Keratinocyte (primary cell): ENCODE results near the gene NUP54. TPM values are rescaled to one million over a fixed set of nuclear protein-coding genes. Genes with fewer than 3 reads are reported as not detected.

Experiments used
- DNase-seq: peaks from one replicate; pipeline ENCODE4 v3.0.0-alpha.2; 2011; ENCODE audit warnings: low read depth, missing footprints, low spot score
- FAIRE-seq: peaks from 2 replicates; lab custom pipeline; 2011; peaks lifted over from hg19 to GRCh38; lab: Jason Lieb, UNC
- H2AFZ ChIP-seq: 2 replicates; pipeline ENCODE4 v1.6.0; 2012; ENCODE audit warnings: low read length, control low read depth, inconsistent platforms; ENCODE audit not compliant: control insufficient read depth
- H3K27ac ChIP-seq: 2 replicates; pipeline ENCODE4 v1.5.1; 2011; ENCODE audit warnings: low read length; ENCODE audit not compliant: control insufficient read depth, insufficient read depth
- H3K27me3 ChIP-seq: 3 replicates; pipeline ENCODE4 v1.6.0; 2011; ENCODE audit warnings: low read length; ENCODE audit not compliant: control insufficient read depth, insufficient read depth; ENCODE audit errors: extremely low read depth
- H3K36me3 ChIP-seq, 2 experiments: 2 replicates in 1 of 2; 3 replicates in 1 of 2; pipeline ENCODE4 v1.5.1; 2011; ENCODE audit warnings: low read length in 2 of 2, mild to moderate bottlenecking in 1 of 2; ENCODE audit not compliant: control insufficient read depth in 2 of 2, insufficient read depth in 2 of 2; ENCODE audit errors: extremely low read depth in 1 of 2
- H3K4me1 ChIP-seq: 3 replicates; pipeline ENCODE4 v1.5.1; 2011; ENCODE audit warnings: low read length; ENCODE audit not compliant: control insufficient read depth, insufficient read depth; ENCODE audit errors: extremely low read depth
- H3K4me2 ChIP-seq: 3 replicates; pipeline ENCODE4 v1.6.0; 2011; ENCODE audit warnings: low read depth, low read length; ENCODE audit not compliant: control insufficient read depth, insufficient read depth; ENCODE audit errors: extremely low read depth
- H3K4me3 ChIP-seq, 3 experiments: fragments of 200-600 bp in 1 of 3; sonication (generic) in 1 of 3; 2 replicates in 2 of 3; 3 replicates in 1 of 3; pipeline ENCODE4 v1.5.1; 2011 to 2016; ENCODE audit warnings: low read length in 3 of 3, mild to moderate bottlenecking in 3 of 3, control low read depth in 2 of 3, inconsistent platforms in 1 of 3, low read depth in 1 of 3, mixed read lengths in 1 of 3, mixed run types in 1 of 3, moderate library complexity in 1 of 3; ENCODE audit not compliant: control insufficient read depth in 2 of 3, insufficient read depth in 2 of 3; ENCODE audit errors: extremely low read depth in 1 of 3
- H3K79me2 ChIP-seq: 2 replicates; pipeline ENCODE4 v1.6.0; 2012; ENCODE audit warnings: low read length; ENCODE audit not compliant: control insufficient read depth, insufficient read depth
- H3K9ac ChIP-seq: 3 replicates; pipeline ENCODE4 v1.6.0; 2011; ENCODE audit warnings: low read length; ENCODE audit not compliant: control insufficient read depth, insufficient read depth; ENCODE audit errors: extremely low read depth
- H3K9me1 ChIP-seq: 3 replicates; pipeline ENCODE4 v1.6.0; 2011; ENCODE audit warnings: low read length; ENCODE audit not compliant: control insufficient read depth, insufficient read depth; ENCODE audit errors: extremely low read depth
- H3K9me3 ChIP-seq: 2 replicates; pipeline ENCODE4 v1.5.1; 2012; ENCODE audit warnings: low read depth, low read length; ENCODE audit not compliant: control insufficient read depth
- H4K20me1 ChIP-seq: 3 replicates; pipeline ENCODE4 v1.6.0; 2011; ENCODE audit warnings: low read length; ENCODE audit not compliant: control insufficient read depth, insufficient read depth; ENCODE audit errors: extremely low read depth
- EZH2 ChIP-seq: IDR thresholded peaks from one replicate; pipeline ENCODE4 v1.6.1; 2012; ENCODE audit warnings: inconsistent platforms, mild to moderate bottlenecking, low read length, moderate library complexity
- dilution Hi-C: fragments of 300-500 bp; cut with MboI; formaldehyde crosslinking; loops from one replicate; pipeline ENCODE4 v1.7.0; 2020; ENCODE audit warnings: low sequenced_read_pairs; ENCODE audit not compliant: extremely low pct_ligation_motif_present
- polyA minus RNA-seq, 3 experiments: library from RNA; depleted of rRNA, polyadenylated mRNA; stranded (reverse); fragments of >200 nt; gene quantifications; 1 replicate in 1 of 3; 2 replicates in 1 of 3; 3 replicates in 1 of 3; pipeline ENCODE4 v1.2.3, GENCODE V29; 2011
- polyA plus RNA-seq, 5 experiments: library from polyadenylated mRNA; depleted of rRNA in 3 of 5; stranded (reverse) in 3 of 5; stranded (forward) in 1 of 5; unstranded in 1 of 5; fragments of >200 nt; gene quantifications; 1 replicate in 1 of 5; 2 replicates in 3 of 5; 3 replicates in 1 of 5; pipeline versions ENCODE4 v1.2.1 to v1.2.3, GENCODE V29; 2011 to 2012; ENCODE audit warnings: missing spikeins in 2 of 5, low read depth in 1 of 5, low replicate concordance in 1 of 5
- TF ChIP-seq, protein P1 (sequence below), 3 experiments: IDR thresholded peaks in 1 of 3; conservative IDR thresholded peaks in 1 of 3; optimal IDR thresholded peaks in 1 of 3; 2 replicates in 2 of 3; 3 replicates in 1 of 3; pipeline versions ENCODE3 to v1.5.1; 2011; ENCODE audit warnings: low read length in 3 of 3, mild to moderate bottlenecking in 3 of 3, moderate library complexity in 2 of 3, control low read depth in 1 of 3, inconsistent platforms in 1 of 3; ENCODE audit not compliant: insufficient read depth in 2 of 3; ENCODE audit errors: extremely low read depth in 1 of 3

The NUP54 gene, protein sequence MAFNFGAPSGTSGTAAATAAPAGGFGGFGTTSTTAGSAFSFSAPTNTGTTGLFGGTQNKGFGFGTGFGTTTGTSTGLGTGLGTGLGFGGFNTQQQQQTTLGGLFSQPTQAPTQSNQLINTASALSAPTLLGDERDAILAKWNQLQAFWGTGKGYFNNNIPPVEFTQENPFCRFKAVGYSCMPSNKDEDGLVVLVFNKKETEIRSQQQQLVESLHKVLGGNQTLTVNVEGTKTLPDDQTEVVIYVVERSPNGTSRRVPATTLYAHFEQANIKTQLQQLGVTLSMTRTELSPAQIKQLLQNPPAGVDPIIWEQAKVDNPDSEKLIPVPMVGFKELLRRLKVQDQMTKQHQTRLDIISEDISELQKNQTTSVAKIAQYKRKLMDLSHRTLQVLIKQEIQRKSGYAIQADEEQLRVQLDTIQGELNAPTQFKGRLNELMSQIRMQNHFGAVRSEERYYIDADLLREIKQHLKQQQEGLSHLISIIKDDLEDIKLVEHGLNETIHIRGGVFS
- 28.1 to 59.2 TPM (median 33.8 TPM) in 3 replicates for polyA plus RNA-seq
- polyA plus RNA-seq (2011; ENCODE audit: low read depth) = 33.2 TPM
- 13.8 and 31.2 TPM in 2 replicates for polyA plus RNA-seq (2011; cell fraction: cytosol; rRNA removed)
- polyA plus RNA-seq (2011; cell fraction: nucleus; rRNA removed) = 25.4 and 35.0 TPM in 2 replicates
- 23.8 and 25.5 TPM in 2 replicates for polyA plus RNA-seq (2012; ENCODE audit: low replicate concordance)
- 16.9 to 82.4 TPM (median 52.2 TPM) in 3 replicates for polyA minus RNA-seq
- polyA minus RNA-seq (2011; cell fraction: cytosol; rRNA and poly(A)+ RNA removed) = 28.6 TPM
- polyA minus RNA-seq (2011; cell fraction: nucleus; rRNA and poly(A)+ RNA removed) = 14.5 and 30.8 TPM in 2 replicates

DNA sequence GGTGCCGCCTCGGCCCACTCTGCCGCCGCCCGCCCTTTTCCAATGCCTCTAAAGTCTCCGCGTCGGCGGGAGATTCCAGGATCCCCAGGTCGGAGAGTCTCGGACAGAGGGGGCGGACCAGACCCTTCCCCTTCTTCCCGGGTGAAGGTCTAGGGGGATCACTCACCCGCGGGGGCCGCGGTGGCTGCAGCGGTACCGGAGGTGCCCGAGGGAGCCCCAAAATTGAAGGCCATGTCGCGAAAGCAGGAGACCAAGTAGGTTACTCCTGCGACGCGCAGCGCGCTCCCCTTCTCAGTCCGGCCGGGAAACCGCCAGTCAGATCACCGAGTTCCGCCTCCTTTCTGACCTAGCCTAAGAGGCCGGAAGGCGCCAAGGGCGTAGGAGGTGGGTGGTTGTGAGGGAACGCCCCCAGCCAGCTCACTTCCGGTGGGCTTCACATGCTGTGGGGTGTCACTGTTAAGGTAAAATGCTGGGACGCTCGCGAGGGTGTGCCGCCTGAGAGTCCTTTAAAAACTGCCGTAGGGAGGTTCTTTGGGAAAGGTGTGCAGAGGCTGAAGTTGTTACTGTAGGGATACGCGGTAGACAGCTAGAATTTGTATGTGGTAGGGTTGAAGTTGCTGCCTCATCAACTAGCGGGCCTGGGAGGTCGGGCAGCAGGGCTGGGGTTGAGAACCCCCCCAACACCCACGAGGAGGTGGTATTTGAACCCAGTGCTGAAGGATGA lies at the start of gene NUP54:
Gene NUP54 (minus strand): TSS at position 256 of the 724 bp plus-strand sequence. CDS start 23 bp downstream, at position 233.
- H3K27me3 ChIP-seq = no peaks in the 10 kb centered on the region

DNA sequence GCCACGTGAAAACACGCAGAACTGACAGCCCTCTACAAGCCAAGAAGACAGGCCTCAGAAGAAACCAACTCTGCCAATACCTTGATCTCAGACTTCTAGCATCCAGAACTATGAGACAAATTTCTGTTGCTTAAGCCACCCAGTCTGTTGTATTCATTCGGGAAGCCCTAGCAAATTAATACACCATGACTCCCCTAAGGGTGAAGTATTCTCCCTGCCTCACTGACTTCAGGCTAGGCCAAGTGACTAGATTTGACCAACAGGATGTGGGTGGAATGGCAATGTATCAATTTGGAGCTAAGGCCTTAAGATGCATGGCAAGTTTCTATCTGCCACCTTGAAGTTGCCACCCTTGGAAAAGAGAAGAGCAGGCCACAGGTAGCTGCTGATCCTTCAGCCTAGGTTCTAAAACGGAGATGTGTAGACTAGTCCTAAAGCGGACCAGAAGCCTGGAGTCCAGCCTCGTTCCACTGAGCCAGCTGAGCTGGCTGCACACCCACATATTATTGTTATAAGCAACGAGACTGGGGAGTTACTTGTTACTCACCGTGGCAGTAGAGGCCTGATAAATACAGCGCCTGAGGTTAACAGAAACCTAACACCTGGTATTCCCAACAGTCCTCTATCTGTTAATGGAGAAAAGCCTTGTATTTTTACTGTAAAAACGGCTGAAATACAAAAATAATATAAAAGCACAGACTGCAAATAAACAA lies 49.0 kb upstream of the NUP54 start:
- Histone ChIP-seq H3K9ac (no peak overlapping the region), H3K9me3 (no peaks in the 10 kb centered on the region), H3K9me1 (no peaks in the 10 kb centered on the region), H3K4me1 (peaks cover 27% of the 10 kb centered on the region), H3K36me3 (peaks cover 11 to 13% of the 10 kb centered on the region in 2 experiments), H4K20me1 (no peaks in the 10 kb centered on the region), H3K4me3 (no peak overlapping the region), H3K79me2 (peaks cover 32% of the 10 kb centered on the region), H3K27me3 (no peaks in the 10 kb centered on the region), H2AFZ (no peak overlapping the region), H3K4me2 (no peak overlapping the region), H3K27ac (no peak overlapping the region)
- no peak for FAIRE-seq
- no peak for DNase-seq
- TF ChIP-seq EZH2 = no peak
- TF ChIP-seq, protein P1, sequence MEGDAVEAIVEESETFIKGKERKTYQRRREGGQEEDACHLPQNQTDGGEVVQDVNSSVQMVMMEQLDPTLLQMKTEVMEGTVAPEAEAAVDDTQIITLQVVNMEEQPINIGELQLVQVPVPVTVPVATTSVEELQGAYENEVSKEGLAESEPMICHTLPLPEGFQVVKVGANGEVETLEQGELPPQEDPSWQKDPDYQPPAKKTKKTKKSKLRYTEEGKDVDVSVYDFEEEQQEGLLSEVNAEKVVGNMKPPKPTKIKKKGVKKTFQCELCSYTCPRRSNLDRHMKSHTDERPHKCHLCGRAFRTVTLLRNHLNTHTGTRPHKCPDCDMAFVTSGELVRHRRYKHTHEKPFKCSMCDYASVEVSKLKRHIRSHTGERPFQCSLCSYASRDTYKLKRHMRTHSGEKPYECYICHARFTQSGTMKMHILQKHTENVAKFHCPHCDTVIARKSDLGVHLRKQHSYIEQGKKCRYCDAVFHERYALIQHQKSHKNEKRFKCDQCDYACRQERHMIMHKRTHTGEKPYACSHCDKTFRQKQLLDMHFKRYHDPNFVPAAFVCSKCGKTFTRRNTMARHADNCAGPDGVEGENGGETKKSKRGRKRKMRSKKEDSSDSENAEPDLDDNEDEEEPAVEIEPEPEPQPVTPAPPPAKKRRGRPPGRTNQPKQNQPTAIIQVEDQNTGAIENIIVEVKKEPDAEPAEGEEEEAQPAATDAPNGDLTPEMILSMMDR (optimal IDR thresholded peaks at IDR 0.05 in 1 of 3, IDR thresholded peaks at IDR 0.05 in 1 of 3, conservative IDR thresholded peaks at IDR 0.05 in 1 of 3; ENCODE audit: extremely low read depth in 1 of 3, insufficient read depth in 2 of 3, low read length in 3 of 3) = no peak
- dilution Hi-C loops = loop anchor here (25.0 kb wide), 1 partner anchor 315 kb away; no protein-coding TSS in a partner anchor

More for the DNA sequence above, at the start of gene NUP54:
- TF ChIP-seq, protein P1 (optimal IDR thresholded peaks at IDR 0.05 in 1 of 3, IDR thresholded peaks at IDR 0.05 in 1 of 3, conservative IDR thresholded peaks at IDR 0.05 in 1 of 3; ENCODE audit: extremely low read depth in 1 of 3, insufficient read depth in 2 of 3, low read length in 3 of 3) = no peak
- TF ChIP-seq EZH2 = no peak
- no peaks in the 10 kb centered on the region for H3K9me1 ChIP-seq
- peak; percentile 40 for DNase-seq
- H3K4me2 ChIP-seq = peak within 1 kb of the TSS; percentile 99
- H3K9me3 ChIP-seq = no peaks in the 10 kb centered on the region
- peak within 1 kb of the TSS; percentile 95 for H3K9ac ChIP-seq
- H3K79me2 ChIP-seq = peaks cover 51% of the 10 kb centered on the region
- H3K27ac ChIP-seq = peak within 1 kb of the TSS; percentile 90
- peaks cover 9% of the 10 kb centered on the region for H4K20me1 ChIP-seq
- peaks cover 22% of the 10 kb centered on the region for H3K4me1 ChIP-seq
- peak; percentile 71 for FAIRE-seq
- dilution Hi-C loops = no loop called here
- peak within 1 kb of the TSS; percentile 99 for H2AFZ ChIP-seq
- peak within 1 kb of the TSS; percentile 97 to 100 (median 99) for H3K4me3 ChIP-seq
- peaks cover 0 to 3% of the 10 kb centered on the region in 2 experiments for H3K36me3 ChIP-seq
